Measurements from ENCODE around the gene TOM1L2.
A peak's percentile ranks its signal among the peaks of the same experiment; 100 is the strongest.

Gene TOM1L2

GRCh38 chr17:17933775-17934174 lies 38.4 kb downstream of the TOM1L2 start:
- Mint-ChIP-seq H3K4me3 (no peak overlapping the region), H3K27ac (ENCODE audit: low read depth) (no peak overlapping the region), H3K9me3 (no peaks in the 10 kb centered on the region), H3K27me3 (no peaks in the 10 kb centered on the region), H3K4me1 (peaks cover 26% of the 10 kb centered on the region), H3K36me3 (ENCODE audit: insufficient read depth) (no peaks in the 10 kb centered on the region)
- ATAC-seq (replicated peaks; ENCODE audit: extremely low read depth, poor library complexity, severe bottlenecking): no peak
- DNase-seq (ENCODE audit: low spot score in 2 of 2): no peak

- ATAC-seq (replicated peaks; ENCODE audit: extremely low read depth, poor library complexity, severe bottlenecking) (no peak), DNase-seq (ENCODE audit: low spot score in 2 of 2) (no peak)
- H3K27ac Mint-ChIP-seq (ENCODE audit: low read depth): peak overlapping the region; percentile 4
- no peaks in the 10 kb centered on the region for H3K36me3 Mint-ChIP-seq (ENCODE audit: insufficient read depth)
- no peaks in the 10 kb centered on the region for H3K9me3 Mint-ChIP-seq
- H3K4me1 Mint-ChIP-seq: peaks cover 33% of the 10 kb centered on the region
- no peaks in the 10 kb centered on the region for H3K27me3 Mint-ChIP-seq
- no peak overlapping the region for H3K4me3 Mint-ChIP-seq
Measured at GRCh38 chr17:17931159-17931558, 41.0 kb downstream of the TOM1L2 start.

DNA sequence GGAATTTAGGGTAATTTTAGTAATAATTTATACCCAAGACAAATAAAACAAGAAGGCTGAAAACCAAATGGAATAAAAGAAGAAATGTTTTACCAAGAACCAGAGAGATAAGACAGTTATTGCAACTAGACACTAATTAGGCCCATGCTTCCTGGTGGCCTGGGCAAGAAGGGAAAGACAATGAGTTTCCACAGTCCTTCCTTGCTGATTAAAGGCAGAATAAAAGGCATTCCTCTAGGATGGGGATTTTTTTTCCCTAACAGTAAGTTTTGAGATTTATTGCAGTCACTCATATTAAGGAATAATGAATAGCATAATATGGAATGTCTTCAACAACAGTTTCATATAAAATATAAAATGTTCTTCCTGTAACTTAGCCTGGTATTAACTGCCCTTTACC lies 41.5 kb downstream of the TOM1L2 start:
- ATAC-seq (replicated peaks; ENCODE audit: extremely low read depth, poor library complexity, severe bottlenecking) (no peak), DNase-seq (ENCODE audit: low spot score in 2 of 2) (no peak)
- Mint-ChIP-seq H3K4me1 (peaks cover 28% of the 10 kb centered on the region), H3K4me3 (no peak overlapping the region), H3K9me3 (no peaks in the 10 kb centered on the region), H3K36me3 (ENCODE audit: insufficient read depth) (no peaks in the 10 kb centered on the region), H3K27me3 (no peaks in the 10 kb centered on the region), H3K27ac (ENCODE audit: low read depth) (peak overlapping the region; percentile 4)

DNA sequence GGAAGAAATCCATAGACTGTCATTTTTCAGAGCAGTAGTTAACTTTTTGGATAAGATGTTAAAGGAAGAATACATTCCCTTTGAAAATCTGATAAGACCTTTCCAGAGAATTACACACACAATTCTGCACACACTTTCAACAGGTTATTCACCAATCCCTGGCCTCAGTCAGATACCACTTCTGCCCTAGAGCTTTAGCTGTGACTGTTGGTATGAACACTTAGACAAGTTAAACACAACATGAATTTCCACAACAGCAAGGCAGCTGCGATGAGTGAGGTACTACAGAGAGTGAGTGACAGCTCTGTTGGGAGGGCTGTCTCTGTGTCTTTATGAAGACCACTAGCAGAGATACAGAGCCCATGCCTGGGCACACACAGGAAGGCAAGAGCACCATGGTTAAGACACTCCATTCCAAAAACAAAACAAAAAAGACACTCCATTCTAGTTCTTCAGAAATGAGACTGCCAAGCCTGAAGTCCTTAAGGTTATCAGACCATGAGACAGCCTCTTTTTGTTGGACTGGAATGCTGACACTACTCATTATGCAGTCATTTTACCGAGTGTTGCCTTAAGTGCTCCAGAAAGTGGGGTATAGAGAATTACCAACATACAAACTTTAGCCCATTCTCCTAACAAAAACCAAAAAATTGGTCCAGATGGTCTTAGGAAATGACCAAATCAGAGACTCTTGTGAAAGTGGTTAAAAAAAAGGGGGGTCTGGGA lies 42.4 kb downstream of the TOM1L2 start:
- Mint-ChIP-seq H3K27me3 (no peaks in the 10 kb centered on the region), H3K4me3 (no peak overlapping the region), H3K27ac (ENCODE audit: low read depth) (no peak overlapping the region), H3K4me1 (peaks cover 20% of the 10 kb centered on the region), H3K9me3 (no peaks in the 10 kb centered on the region), H3K36me3 (ENCODE audit: insufficient read depth) (no peaks in the 10 kb centered on the region)
- ATAC-seq (replicated peaks; ENCODE audit: extremely low read depth, poor library complexity, severe bottlenecking) (no peak), DNase-seq (ENCODE audit: low spot score in 2 of 2) (no peak)

GRCh38 chr17:17928398-17929287 lies 43.6 kb downstream of the TOM1L2 start:
- Mint-ChIP-seq H3K4me3 (no peak overlapping the region), H3K4me1 (peaks cover 19% of the 10 kb centered on the region), H3K27ac (ENCODE audit: low read depth) (no peak overlapping the region), H3K9me3 (no peaks in the 10 kb centered on the region), H3K36me3 (ENCODE audit: insufficient read depth) (no peaks in the 10 kb centered on the region), H3K27me3 (no peaks in the 10 kb centered on the region)
- DNase-seq (ENCODE audit: low spot score in 2 of 2) (no peak), ATAC-seq (replicated peaks; ENCODE audit: extremely low read depth, poor library complexity, severe bottlenecking) (no peak)

GRCh38 chr17:17926840-17927449 lies 45.3 kb downstream of the TOM1L2 start:
- Mint-ChIP-seq H3K4me3 (no peak overlapping the region), H3K9me3 (no peaks in the 10 kb centered on the region), H3K27me3 (no peaks in the 10 kb centered on the region), H3K36me3 (ENCODE audit: insufficient read depth) (no peaks in the 10 kb centered on the region), H3K27ac (ENCODE audit: low read depth) (no peak overlapping the region), H3K4me1 (peaks cover 24% of the 10 kb centered on the region)
- DNase-seq (ENCODE audit: low spot score in 2 of 2) (no peak), ATAC-seq (replicated peaks; ENCODE audit: extremely low read depth, poor library complexity, severe bottlenecking) (no peak)

DNA sequence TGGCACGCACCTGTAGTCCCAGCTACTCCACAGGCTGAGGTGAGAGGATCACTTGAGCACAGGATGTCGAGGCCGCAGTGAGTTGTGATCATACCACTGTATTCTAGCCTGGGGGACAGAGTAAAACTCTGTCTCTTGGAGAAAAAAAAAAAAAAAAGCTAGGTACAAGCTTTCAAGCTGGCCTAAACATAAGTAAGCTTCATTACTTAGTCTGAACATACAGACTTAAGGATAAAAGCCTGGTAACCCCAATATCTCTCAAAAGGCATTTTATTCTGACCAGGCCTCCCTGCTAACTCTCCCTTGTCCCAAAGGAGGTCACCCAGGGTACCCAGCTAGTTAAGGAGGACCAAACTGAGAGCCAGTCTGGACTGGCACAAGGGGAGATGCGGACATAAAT lies 46.2 kb downstream of the TOM1L2 start:
- H3K27me3 Mint-ChIP-seq: no peaks in the 10 kb centered on the region
- no peak overlapping the region for H3K4me3 Mint-ChIP-seq
- no peaks in the 10 kb centered on the region for H3K9me3 Mint-ChIP-seq

GRCh38 chr17:17924857-17925250 lies 47.3 kb downstream of the TOM1L2 start:
- Mint-ChIP-seq H3K27me3 (no peaks in the 10 kb centered on the region), H3K4me1 (peaks cover 29% of the 10 kb centered on the region), H3K36me3 (ENCODE audit: insufficient read depth) (no peaks in the 10 kb centered on the region), H3K27ac (ENCODE audit: low read depth) (peak overlapping the region; percentile 11), H3K9me3 (no peaks in the 10 kb centered on the region), H3K4me3 (no peak overlapping the region)
- no peak for DNase-seq (ENCODE audit: low spot score in 2 of 2)
- no peak for ATAC-seq (replicated peaks; ENCODE audit: extremely low read depth, poor library complexity, severe bottlenecking)

More for the DNA sequence above, 46.2 kb downstream of the TOM1L2 start:
- ATAC-seq (replicated peaks; ENCODE audit: extremely low read depth, poor library complexity, severe bottlenecking): no peak
- DNase-seq (ENCODE audit: low spot score in 2 of 2): no peak
- H3K36me3 Mint-ChIP-seq (ENCODE audit: insufficient read depth): no peaks in the 10 kb centered on the region
- H3K4me1 Mint-ChIP-seq: peaks cover 29% of the 10 kb centered on the region
- H3K27ac Mint-ChIP-seq (ENCODE audit: low read depth): no peak overlapping the region

- no peak overlapping the region for H3K4me3 Mint-ChIP-seq
- no peaks in the 10 kb centered on the region for H3K9me3 Mint-ChIP-seq
- H3K4me1 Mint-ChIP-seq: peaks cover 25% of the 10 kb centered on the region
- no peaks in the 10 kb centered on the region for H3K36me3 Mint-ChIP-seq (ENCODE audit: insufficient read depth)
- H3K27ac Mint-ChIP-seq (ENCODE audit: low read depth): no peak overlapping the region
- no peak for ATAC-seq (replicated peaks; ENCODE audit: extremely low read depth, poor library complexity, severe bottlenecking)
- no peak for DNase-seq (ENCODE audit: low spot score in 2 of 2)
- H3K27me3 Mint-ChIP-seq: no peaks in the 10 kb centered on the region
Measured at GRCh38 chr17:17924131-17924856, 47.9 kb downstream of the TOM1L2 start.

DNA sequence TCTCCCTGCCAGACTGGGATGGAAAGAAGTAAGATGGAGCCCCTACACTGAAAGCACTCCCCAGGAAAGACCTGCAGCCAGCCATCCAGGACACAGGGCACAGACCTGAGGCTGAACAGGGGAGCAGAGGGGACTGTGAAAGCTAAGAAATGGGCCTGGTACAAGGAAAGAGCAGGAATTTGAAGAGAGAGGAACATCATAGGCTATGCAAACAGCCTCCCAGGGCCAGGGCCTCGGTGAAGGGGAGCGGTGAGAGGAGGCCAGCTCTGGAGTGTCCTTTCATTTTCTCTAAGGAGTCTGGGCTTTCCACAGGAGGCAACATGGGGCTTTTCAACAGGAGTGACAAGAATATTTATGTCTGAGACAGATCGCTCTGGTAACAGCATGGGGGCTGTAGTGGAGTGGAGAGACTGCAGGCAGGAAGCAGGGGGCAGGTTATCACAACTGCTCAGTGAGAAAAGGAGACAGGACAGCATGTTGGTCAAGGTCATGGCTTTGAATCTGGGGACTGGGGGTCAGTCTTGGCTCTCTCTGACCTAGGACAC lies 50.1 kb downstream of the TOM1L2 start:
- Mint-ChIP-seq H3K9me3 (no peaks in the 10 kb centered on the region), H3K27me3 (no peaks in the 10 kb centered on the region), H3K36me3 (ENCODE audit: insufficient read depth) (no peaks in the 10 kb centered on the region), H3K4me3 (no peak overlapping the region), H3K27ac (ENCODE audit: low read depth) (no peak overlapping the region), H3K4me1 (peaks cover 25% of the 10 kb centered on the region)
- no peak for DNase-seq (ENCODE audit: low spot score in 2 of 2)
- no peak for ATAC-seq (replicated peaks; ENCODE audit: extremely low read depth, poor library complexity, severe bottlenecking)

- ATAC-seq (replicated peaks; ENCODE audit: extremely low read depth, poor library complexity, severe bottlenecking): no peak
- H3K27ac Mint-ChIP-seq (ENCODE audit: low read depth): no peak overlapping the region
- H3K27me3 Mint-ChIP-seq: no peaks in the 10 kb centered on the region
- no peaks in the 10 kb centered on the region for H3K9me3 Mint-ChIP-seq
- no peak for DNase-seq (ENCODE audit: low spot score in 2 of 2)
- peaks cover 19% of the 10 kb centered on the region for H3K4me1 Mint-ChIP-seq
- no peak overlapping the region for H3K4me3 Mint-ChIP-seq
- H3K36me3 Mint-ChIP-seq (ENCODE audit: insufficient read depth): no peaks in the 10 kb centered on the region
Measured at GRCh38 chr17:17921192-17922069, 50.8 kb downstream of the TOM1L2 start.

All from central memory CD8-positive, alpha-beta T cell (primary cell).